ENCODE measurements around the gene ACAP3.
A peak's percentile ranks its signal among the peaks of the same experiment; 100 is the strongest.

Gene ACAP3

DNA sequence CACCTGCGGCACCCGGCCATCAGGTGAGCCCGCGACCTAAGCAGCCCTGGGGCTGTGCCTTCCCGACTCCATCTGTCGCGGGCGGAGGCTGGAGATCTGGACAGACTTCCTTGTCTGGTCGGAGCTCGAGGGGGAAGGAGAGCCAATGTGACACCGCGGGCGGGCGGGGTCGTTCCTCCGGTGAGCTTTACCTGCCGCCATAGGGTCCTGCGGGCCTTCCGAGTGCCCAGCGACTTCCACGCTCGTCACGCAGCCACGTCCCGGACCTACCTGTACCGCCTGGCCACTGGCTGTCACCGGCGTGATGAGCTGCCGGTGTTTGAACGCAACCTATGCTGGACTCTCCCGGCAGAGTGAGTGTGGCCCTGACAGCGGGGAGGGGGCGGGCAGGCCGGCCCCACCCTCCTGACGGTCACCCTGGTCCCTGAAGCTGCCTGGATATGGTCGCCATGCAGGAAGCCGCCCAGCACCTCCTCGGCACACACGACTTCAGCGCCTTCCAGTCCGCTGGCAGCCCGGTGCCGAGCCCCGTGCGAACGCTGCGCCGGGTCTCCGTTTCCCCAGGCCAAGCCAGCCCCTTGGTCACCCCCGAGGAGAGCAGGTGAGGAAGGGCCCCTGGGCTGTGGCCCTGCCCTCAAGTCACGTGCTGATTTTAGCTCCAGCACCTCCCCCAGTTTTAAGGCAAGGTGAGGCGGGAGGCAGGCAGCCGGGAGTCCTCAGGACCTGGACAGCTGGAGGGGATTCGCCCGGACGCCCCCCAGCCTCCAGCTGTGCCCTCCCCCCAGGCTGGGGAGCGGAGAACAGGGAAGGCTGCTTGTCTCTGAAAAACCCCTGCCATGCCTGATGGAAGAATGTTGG is 1.8 kb upstream of the ACAP3 start:
- peaks cover 3% of the 10 kb centered on the region; the same call in 1 of the 2 replicates for H3F3A ChIP-seq (ENCODE audit: insufficient read depth, low read length)
- H2AFZ ChIP-seq (ENCODE audit: low read length): peak overlapping the region; percentile 82
- no peaks in the 10 kb centered on the region for H3K27me3 ChIP-seq (replicated peaks; ENCODE audit: insufficient read depth, low read length)
- TF ChIP-seq EZH2 (optimal IDR thresholded peaks at IDR 0.05; ENCODE audit: low read depth, low read length) (no peak), EZH2phosphoT487 (IDR thresholded peaks at IDR 0.05; ENCODE audit: low read length) (no peak)
- TF ChIP-seq, protein P1, sequence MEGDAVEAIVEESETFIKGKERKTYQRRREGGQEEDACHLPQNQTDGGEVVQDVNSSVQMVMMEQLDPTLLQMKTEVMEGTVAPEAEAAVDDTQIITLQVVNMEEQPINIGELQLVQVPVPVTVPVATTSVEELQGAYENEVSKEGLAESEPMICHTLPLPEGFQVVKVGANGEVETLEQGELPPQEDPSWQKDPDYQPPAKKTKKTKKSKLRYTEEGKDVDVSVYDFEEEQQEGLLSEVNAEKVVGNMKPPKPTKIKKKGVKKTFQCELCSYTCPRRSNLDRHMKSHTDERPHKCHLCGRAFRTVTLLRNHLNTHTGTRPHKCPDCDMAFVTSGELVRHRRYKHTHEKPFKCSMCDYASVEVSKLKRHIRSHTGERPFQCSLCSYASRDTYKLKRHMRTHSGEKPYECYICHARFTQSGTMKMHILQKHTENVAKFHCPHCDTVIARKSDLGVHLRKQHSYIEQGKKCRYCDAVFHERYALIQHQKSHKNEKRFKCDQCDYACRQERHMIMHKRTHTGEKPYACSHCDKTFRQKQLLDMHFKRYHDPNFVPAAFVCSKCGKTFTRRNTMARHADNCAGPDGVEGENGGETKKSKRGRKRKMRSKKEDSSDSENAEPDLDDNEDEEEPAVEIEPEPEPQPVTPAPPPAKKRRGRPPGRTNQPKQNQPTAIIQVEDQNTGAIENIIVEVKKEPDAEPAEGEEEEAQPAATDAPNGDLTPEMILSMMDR (IDR thresholded peaks at IDR 0.05; ENCODE audit: low read length): no peak
- no peaks in the 10 kb centered on the region for H4K20me1 ChIP-seq (ENCODE audit: insufficient read depth, low read length)
- H3K9me3 ChIP-seq (replicated peaks; ENCODE audit: insufficient read depth, low read length): no peaks in the 10 kb centered on the region
- H3K9me2 ChIP-seq (replicated peaks; ENCODE audit: insufficient read depth, low read length): no peaks in the 10 kb centered on the region
- H3K9ac ChIP-seq (ENCODE audit: low read length): peak overlapping the region; percentile 92
- H3K27ac ChIP-seq (ENCODE audit: low read length): no peak overlapping the region
- H3K4me2 ChIP-seq (ENCODE audit: low read depth, low read length): peak overlapping the region; percentile 97
- peaks cover 10% of the 10 kb centered on the region for H3K4me1 ChIP-seq (ENCODE audit: low read length)
- H3K4me3 ChIP-seq (ENCODE audit: low read length): peak overlapping the region; percentile 97
- H3K36me3 ChIP-seq (replicated peaks; ENCODE audit: insufficient read depth, low read length): 0 out of 2 replicates have a peak, but pooled peaks cover 2% of the 10 kb centered on the region
- peaks cover 61% of the 10 kb centered on the region for H3K79me2 ChIP-seq (ENCODE audit: low read length)
- peak; percentile 35 for DNase-seq

DNA sequence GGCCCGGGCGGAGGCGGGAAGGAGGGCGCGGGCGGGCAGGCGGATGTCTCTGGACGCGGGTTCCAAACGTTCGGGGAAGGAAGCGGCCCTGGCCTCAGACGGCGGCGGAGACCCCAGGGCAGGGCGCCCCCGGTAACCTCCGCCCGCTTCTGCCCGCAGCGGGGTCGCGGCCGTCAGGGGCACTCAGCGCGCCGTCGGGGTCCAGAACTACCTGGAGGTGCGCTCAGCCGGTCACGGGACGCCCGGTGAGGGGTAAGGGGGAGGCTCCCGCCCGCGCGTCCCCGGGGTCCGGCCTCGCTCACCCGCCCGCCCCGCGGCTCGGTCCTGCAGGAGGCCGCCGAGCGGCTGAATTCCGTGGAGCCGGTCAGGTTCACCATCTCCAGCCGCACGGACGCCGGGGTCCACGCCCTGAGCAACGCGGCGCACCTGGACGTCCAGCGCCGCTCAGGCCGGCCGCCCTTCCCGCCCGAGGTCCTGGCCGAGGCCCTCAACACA is 1.1 kb upstream of the ACAP3 start:
- Histone ChIP-seq H3K9ac (ENCODE audit: low read length) (peak overlapping the region; percentile 92), H4K20me1 (ENCODE audit: insufficient read depth, low read length) (no peaks in the 10 kb centered on the region), H3K9me3 (replicated peaks; ENCODE audit: insufficient read depth, low read length) (no peaks in the 10 kb centered on the region), H3F3A (ENCODE audit: insufficient read depth, low read length) (peaks cover 3% of the 10 kb centered on the region; the same call in 1 of the 2 replicates), H3K4me1 (ENCODE audit: low read length) (peaks cover 10% of the 10 kb centered on the region), H3K79me2 (ENCODE audit: low read length) (peaks cover 55% of the 10 kb centered on the region), H3K4me3 (ENCODE audit: low read length) (peak overlapping the region; percentile 97), H3K36me3 (replicated peaks; ENCODE audit: insufficient read depth, low read length) (no peaks in the 10 kb centered on the region), H3K4me2 (ENCODE audit: low read depth, low read length) (peak overlapping the region; percentile 97), H3K27ac (ENCODE audit: low read length) (peak overlapping the region; percentile 53; the same call in 1 of the 2 replicates), H3K27me3 (replicated peaks; ENCODE audit: insufficient read depth, low read length) (no peaks in the 10 kb centered on the region), H2AFZ (ENCODE audit: low read length) (peak overlapping the region; percentile 82), H3K9me2 (replicated peaks; ENCODE audit: insufficient read depth, low read length) (no peaks in the 10 kb centered on the region)
- DNase-seq: no peak
- no peak for TF ChIP-seq EZH2phosphoT487 (IDR thresholded peaks at IDR 0.05; ENCODE audit: low read length)
- TF ChIP-seq EZH2 (optimal IDR thresholded peaks at IDR 0.05; ENCODE audit: low read depth, low read length): no peak
- TF ChIP-seq, protein P1 (IDR thresholded peaks at IDR 0.05; ENCODE audit: low read length): no peak

DNA sequence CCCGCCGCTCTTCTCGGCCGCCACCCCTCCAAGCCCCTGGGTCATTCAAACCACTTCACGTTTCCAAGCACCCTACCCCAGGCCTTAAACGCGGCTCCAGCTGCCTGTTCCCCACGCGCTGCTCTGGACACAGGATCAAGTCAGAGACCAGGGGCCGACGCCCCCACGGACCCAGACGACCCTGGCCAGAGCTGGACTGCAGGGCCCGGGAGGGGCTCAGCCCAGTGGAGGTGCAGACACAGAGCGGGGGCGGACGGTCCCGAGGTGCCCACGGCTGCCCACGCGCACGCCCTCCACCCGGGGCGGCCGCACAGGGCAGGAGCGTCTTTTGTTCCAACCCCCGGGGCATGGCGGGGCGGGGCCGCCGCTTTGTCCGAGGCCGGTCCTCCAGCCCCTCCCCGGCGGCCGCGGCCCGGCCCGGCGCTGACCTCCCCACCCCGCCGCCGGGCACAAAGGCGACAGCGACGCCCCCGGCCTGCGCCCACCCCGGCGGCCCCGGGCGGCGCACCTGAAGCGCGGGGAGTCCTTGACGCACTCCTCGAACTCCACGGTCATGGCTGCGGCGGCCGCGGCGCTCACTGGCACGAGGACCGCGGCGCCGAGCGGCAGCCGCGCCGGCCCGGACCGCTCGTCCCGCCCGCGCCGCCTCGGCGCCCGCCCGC is 338 bp downstream of the ACAP3 start:
- no peak for TF ChIP-seq EZH2 (optimal IDR thresholded peaks at IDR 0.05; ENCODE audit: low read depth, low read length)
- no peak for TF ChIP-seq EZH2phosphoT487 (IDR thresholded peaks at IDR 0.05; ENCODE audit: low read length)
- H3K36me3 ChIP-seq (replicated peaks; ENCODE audit: insufficient read depth, low read length): no peaks in the 10 kb centered on the region
- H3K9me3 ChIP-seq (replicated peaks; ENCODE audit: insufficient read depth, low read length): no peaks in the 10 kb centered on the region
- H3F3A ChIP-seq (ENCODE audit: insufficient read depth, low read length): peaks cover 3% of the 10 kb centered on the region; the same call in 1 of the 2 replicates
- no peak overlapping the region for H3K27ac ChIP-seq (ENCODE audit: low read length)
- H3K4me2 ChIP-seq (ENCODE audit: low read depth, low read length): peak overlapping the region; percentile 98
- H2AFZ ChIP-seq (ENCODE audit: low read length): peak overlapping the region; percentile 45
- peak overlapping the region; percentile 66; the same call in 1 of the 2 replicates for H3K9ac ChIP-seq (ENCODE audit: low read length)
- peak; percentile 19 for DNase-seq
- no peaks in the 10 kb centered on the region for H3K9me2 ChIP-seq (replicated peaks; ENCODE audit: insufficient read depth, low read length)
- H3K27me3 ChIP-seq (replicated peaks; ENCODE audit: insufficient read depth, low read length): no peaks in the 10 kb centered on the region
- peaks cover 44% of the 10 kb centered on the region for H3K79me2 ChIP-seq (ENCODE audit: low read length)
- H3K4me1 ChIP-seq (ENCODE audit: low read length): peaks cover 10% of the 10 kb centered on the region
- H3K4me3 ChIP-seq (ENCODE audit: low read length): peak overlapping the region; percentile 87
- no peaks in the 10 kb centered on the region for H4K20me1 ChIP-seq (ENCODE audit: insufficient read depth, low read length)

All from MM.1S (cell line).